Mesenchymal stem cell (in vitro differentiated cells and primary cell): Measurements from ENCODE around the gene RABGAP1L.

Experiments
- DNase-seq: peaks from one replicate; pipeline ENCODE4 v3.0.0-alpha.2; 2013
- H2AFZ ChIP-seq: one replicate; pipeline ENCODE4 v1.6.1; 2013; ENCODE audit warnings: low read depth, mild to moderate bottlenecking, control low read depth, inconsistent platforms, low read length, moderate library complexity
- H2AK5ac ChIP-seq: 2 replicates; pipeline ENCODE4 v1.6.1; 2013; ENCODE audit warnings: low read length, moderate library complexity, mild to moderate bottlenecking, inconsistent platforms; ENCODE audit not compliant: severe bottlenecking
- H2BK120ac ChIP-seq: one replicate; pipeline ENCODE4 v1.6.1; 2013; ENCODE audit warnings: low read depth, mild to moderate bottlenecking, inconsistent platforms, low read length, moderate library complexity
- H2BK12ac ChIP-seq, 2 experiments: one replicate each; pipeline ENCODE4 v1.6.1; 2013; ENCODE audit warnings: inconsistent platforms in 2 of 2, low read length in 2 of 2, mild to moderate bottlenecking in 2 of 2, moderate library complexity in 2 of 2, control low read depth in 1 of 2
- H2BK15ac ChIP-seq: one replicate; pipeline ENCODE4 v1.6.1; 2013; ENCODE audit warnings: mild to moderate bottlenecking, low read depth, inconsistent platforms; ENCODE audit not compliant: poor library complexity, severe bottlenecking
- H2BK5ac ChIP-seq: 2 replicates; pipeline ENCODE4 v1.6.1; 2013; ENCODE audit warnings: low read depth, mild to moderate bottlenecking, low read length, control low read depth, inconsistent platforms; ENCODE audit not compliant: poor library complexity, severe bottlenecking
- H3K14ac ChIP-seq, 2 experiments: one replicate each; pipeline ENCODE4 v1.6.1; 2013; ENCODE audit warnings: inconsistent platforms in 2 of 2, low read length in 2 of 2, control low read depth in 1 of 2, mild to moderate bottlenecking in 1 of 2, moderate library complexity in 1 of 2
- H3K18ac ChIP-seq, 2 experiments: one replicate each; pipeline ENCODE4 v1.6.1; 2013; ENCODE audit warnings: inconsistent platforms in 2 of 2, low read length in 2 of 2, control low read depth in 1 of 2, low read depth in 1 of 2, mild to moderate bottlenecking in 1 of 2
- H3K23ac ChIP-seq, 2 experiments: one replicate each; pipeline ENCODE4 v1.6.1; 2013; ENCODE audit warnings: inconsistent platforms in 2 of 2, low read length in 2 of 2, mild to moderate bottlenecking in 2 of 2, moderate library complexity in 2 of 2, control low read depth in 1 of 2
- H3K27ac ChIP-seq: 2 replicates; pipeline ENCODE4 v1.5.1; 2013; ENCODE audit warnings: mild to moderate bottlenecking, moderate library complexity, low read length, control low read depth, inconsistent platforms; ENCODE audit not compliant: poor library complexity, severe bottlenecking
- H3K27me3 ChIP-seq, 2 experiments: 2 replicates each; pipeline versions ENCODE4 v1.6.1 to v1.7.0; 2013; ENCODE audit warnings: low read length in 2 of 2, mild to moderate bottlenecking in 2 of 2, moderate library complexity in 2 of 2, control low read depth in 1 of 2, inconsistent platforms in 1 of 2; ENCODE audit not compliant: control insufficient read depth in 1 of 2, insufficient read depth in 1 of 2
- H3K36me3 ChIP-seq, 2 experiments: 2 replicates each; pipeline versions ENCODE4 v1.6.1 to v1.7.0; 2013; ENCODE audit warnings: low read length in 2 of 2, control low read depth in 1 of 2, inconsistent platforms in 1 of 2, low read depth in 1 of 2, mild to moderate bottlenecking in 1 of 2; ENCODE audit not compliant: insufficient read depth in 2 of 2, control insufficient read depth in 1 of 2
- H3K4ac ChIP-seq, 2 experiments: one replicate each; pipeline ENCODE4 v1.6.1; 2013; ENCODE audit warnings: inconsistent platforms in 2 of 2, low read length in 2 of 2, mild to moderate bottlenecking in 2 of 2, moderate library complexity in 2 of 2, control low read depth in 1 of 2, low read depth in 1 of 2
- H3K4me1 ChIP-seq: 2 replicates; pipeline ENCODE4 v1.6.1; 2013; ENCODE audit warnings: low read depth, low read length, control low read depth; ENCODE audit not compliant: control insufficient read depth, insufficient read depth
- H3K4me2 ChIP-seq: 2 replicates; pipeline ENCODE4 v1.6.1; 2013; ENCODE audit warnings: low read length, mild to moderate bottlenecking, inconsistent platforms; ENCODE audit not compliant: poor library complexity, severe bottlenecking
- H3K4me3 ChIP-seq, 2 experiments: 2 replicates each; pipeline versions ENCODE4 v1.5.1 to v1.7.0; 2013; ENCODE audit warnings: low read length in 2 of 2, mild to moderate bottlenecking in 2 of 2, control low read depth in 1 of 2, low read depth in 1 of 2; ENCODE audit not compliant: insufficient read depth in 1 of 2
- H3K79me1 ChIP-seq: replicated peaks from 2 replicates; pipeline ENCODE4 v1.6.1; 2013; ENCODE audit warnings: mild to moderate bottlenecking, control low read depth, low read length, inconsistent platforms; ENCODE audit not compliant: poor library complexity, severe bottlenecking
- H3K9ac ChIP-seq: 2 replicates; pipeline ENCODE4 v1.7.0; 2013; ENCODE audit warnings: mild to moderate bottlenecking, low read length, moderate library complexity
- H3K9me3 ChIP-seq: 2 replicates; pipeline ENCODE4 v1.7.0; 2013; ENCODE audit warnings: mild to moderate bottlenecking, low read length; ENCODE audit not compliant: control insufficient read depth
- H4K8ac ChIP-seq: one replicate; pipeline ENCODE4 v1.6.1; 2013; ENCODE audit warnings: inconsistent platforms, mild to moderate bottlenecking, low read length, moderate library complexity
- H4K91ac ChIP-seq: one replicate; pipeline ENCODE4 v1.6.1; 2013; ENCODE audit warnings: mild to moderate bottlenecking, low read length, inconsistent platforms
- WGBS: methylation state at CpG from one replicate; pipeline ENCODE4 v1.1.7; 2013; ENCODE audit warnings: mixed read lengths; 5-methylcytosine and 5-hydroxymethylcytosine counted together

The RABGAP1L gene

GRCh38 chr1:174967845-174968705 is 808.8 kb downstream of the RABGAP1L start:
- Histone ChIP-seq H3K18ac (no peak overlapping the region), H2AK5ac (no peak overlapping the region), H3K4me1 (peaks cover 5% of the 10 kb centered on the region), H2BK12ac (no peak overlapping the region), H4K91ac (no peak overlapping the region), H3K23ac (no peak overlapping the region), H3K14ac (no peak overlapping the region), H3K9me3 (no peaks in the 10 kb centered on the region), H3K36me3 (peaks cover 0 to 3% of the 10 kb centered on the region in 2 experiments), H3K27me3 (no peaks in the 10 kb centered on the region), H3K4ac (no peak overlapping the region), H3K79me1 (no peaks in the 10 kb centered on the region), H3K4me3 (no peak overlapping the region), H2BK5ac (no peak overlapping the region), H2AFZ (no peak overlapping the region), H3K9ac (no peak overlapping the region), H3K4me2 (no peak overlapping the region), H3K27ac (no peak overlapping the region), H2BK120ac (no peak overlapping the region), H2BK15ac (no peak overlapping the region), H4K8ac (no peak overlapping the region)
- DNase-seq = no peak
- WGBS = 86% methylated on average over 1 of the region's 4 CpGs

- Histone ChIP-seq H3K79me1 (no peaks in the 10 kb centered on the region), H3K23ac (no peak overlapping the region), H3K4me2 (no peak overlapping the region), H2BK15ac (no peak overlapping the region), H3K4me1 (peaks cover 5% of the 10 kb centered on the region), H4K8ac (no peak overlapping the region), H3K27ac (peak overlapping the region; percentile 63), H3K36me3 (peaks cover 0 to 3% of the 10 kb centered on the region in 2 experiments), H3K9ac (no peak overlapping the region), H4K91ac (no peak overlapping the region), H2AK5ac (no peak overlapping the region), H2BK5ac (no peak overlapping the region), H3K9me3 (no peaks in the 10 kb centered on the region), H2BK120ac (no peak overlapping the region), H3K4ac (no peak overlapping the region), H3K4me3 (no peak overlapping the region), H2BK12ac (no peak overlapping the region), H3K14ac (no peak overlapping the region), H2AFZ (no peak overlapping the region), H3K27me3 (no peaks in the 10 kb centered on the region), H3K18ac (no peak overlapping the region)
- DNase-seq = peak; percentile 69
- 64% methylated on average over 5 of the region's 5 CpGs for WGBS
Observed at GRCh38 chr1:174968750-174969244, 809.5 kb downstream of the RABGAP1L start.

GRCh38 chr1:174969977-174970376 is 810.7 kb downstream of the RABGAP1L start:
- Histone ChIP-seq H3K4me1 (peaks cover 7% of the 10 kb centered on the region), H3K27me3 (no peaks in the 10 kb centered on the region), H3K27ac (peak overlapping the region; percentile 28), H3K36me3 (peaks cover 3% of the 10 kb centered on the region in 2 experiments), H2AFZ (no peak overlapping the region), H3K9me3 (no peaks in the 10 kb centered on the region), H2AK5ac (no peak overlapping the region), H4K91ac (no peak overlapping the region), H3K9ac (no peak overlapping the region), H3K23ac (no peak overlapping the region), H2BK12ac (no peak overlapping the region), H2BK5ac (no peak overlapping the region), H3K18ac (no peak overlapping the region), H3K14ac (no peak overlapping the region), H3K4ac (no peak overlapping the region), H3K79me1 (no peaks in the 10 kb centered on the region), H3K4me3 (no peak overlapping the region), H4K8ac (no peak overlapping the region), H2BK15ac (no peak overlapping the region), H3K4me2 (no peak overlapping the region), H2BK120ac (no peak overlapping the region)
- no peak for DNase-seq
- 83% methylated on average over 1 of the region's 1 CpG for WGBS

DNA sequence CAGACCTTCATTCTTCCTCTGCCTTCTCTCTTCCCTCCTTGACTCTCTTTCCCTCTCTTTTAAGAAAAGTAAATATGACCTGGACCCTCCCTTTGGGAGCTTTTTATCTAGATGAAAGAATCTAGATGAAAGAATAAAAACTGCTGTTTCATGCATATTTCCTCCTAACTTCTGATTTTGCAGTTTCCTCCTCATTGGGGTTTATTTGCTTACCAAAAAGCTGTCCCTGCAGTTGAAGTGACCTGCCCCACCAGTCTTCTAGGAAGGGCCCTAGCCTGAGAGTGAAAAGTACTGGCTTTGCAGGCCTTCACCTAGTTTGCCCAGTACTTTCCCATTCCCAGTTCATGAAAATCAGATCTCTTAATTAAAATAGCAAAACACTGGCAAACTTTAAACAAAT is 812.1 kb downstream of the RABGAP1L start:
- H3K23ac ChIP-seq = no peak overlapping the region
- H3K4me1 ChIP-seq = peaks cover 7% of the 10 kb centered on the region
- no peak overlapping the region for H3K4ac ChIP-seq
- H4K8ac ChIP-seq = no peak overlapping the region
- H3K4me3 ChIP-seq = no peak overlapping the region
- H3K79me1 ChIP-seq = no peaks in the 10 kb centered on the region
- peak overlapping the region; percentile 84 for H2AK5ac ChIP-seq
- no peak overlapping the region for H4K91ac ChIP-seq
- H3K14ac ChIP-seq = no peak overlapping the region
- no peak overlapping the region for H2BK12ac ChIP-seq
- H2AFZ ChIP-seq = no peak overlapping the region
- no peaks in the 10 kb centered on the region for H3K27me3 ChIP-seq
- no peak overlapping the region for H2BK15ac ChIP-seq
- H3K9ac ChIP-seq = no peak overlapping the region
- no peak overlapping the region for H3K27ac ChIP-seq
- H2BK5ac ChIP-seq = no peak overlapping the region
- no peak for DNase-seq
- peaks cover 3% of the 10 kb centered on the region in 2 experiments for H3K36me3 ChIP-seq
- no peaks in the 10 kb centered on the region for H3K9me3 ChIP-seq
- H3K18ac ChIP-seq = no peak overlapping the region
- H2BK120ac ChIP-seq = no peak overlapping the region
- no peak overlapping the region for H3K4me2 ChIP-seq
